Activated CD4-positive, alpha-beta T cell treated with anti-CD3 and anti-CD28 coated beads, Interleukin-2, amount 50 U/mL, for 48 hours (primary cell): ENCODE measurements around the gene HNRNPU.

Experiments
- DNase-seq, 2 experiments: peaks; one replicate each; pipeline ENCODE4 v3.0.0-alpha.2; 2020

HNRNPU gene

GRCh38 chr1:244800821-244801220 is 63.5 kb downstream of the HNRNPU start:
- no peak for DNase-seq
